ENCODE data around the gene SLC1A4.
"Not testable (repeated sequence)": the region's sequence is repeated elsewhere in the genome, so short reads cannot be mapped to it uniquely, and the experiment has no call there.

DNA sequence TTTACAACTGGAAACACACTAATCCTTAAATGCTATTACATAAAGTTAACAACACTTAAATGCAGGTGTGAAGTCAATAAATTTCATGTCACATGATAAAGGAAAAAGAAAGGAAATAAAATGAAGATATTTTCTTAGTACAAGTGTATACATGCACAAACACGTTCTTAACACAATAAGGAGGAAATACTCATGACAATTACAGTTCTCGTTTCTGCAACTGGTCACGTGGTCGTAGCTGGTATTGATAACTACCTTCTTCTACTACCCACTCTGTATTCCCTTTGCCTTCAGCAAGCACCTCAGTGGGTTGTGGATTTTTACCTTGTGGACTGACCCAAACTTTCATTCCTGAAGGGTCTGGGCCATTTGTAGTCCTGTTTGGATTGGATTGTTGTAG, 26.1 kb upstream of the SLC1A4 start:
- TF ChIP-seq, protein P1, sequence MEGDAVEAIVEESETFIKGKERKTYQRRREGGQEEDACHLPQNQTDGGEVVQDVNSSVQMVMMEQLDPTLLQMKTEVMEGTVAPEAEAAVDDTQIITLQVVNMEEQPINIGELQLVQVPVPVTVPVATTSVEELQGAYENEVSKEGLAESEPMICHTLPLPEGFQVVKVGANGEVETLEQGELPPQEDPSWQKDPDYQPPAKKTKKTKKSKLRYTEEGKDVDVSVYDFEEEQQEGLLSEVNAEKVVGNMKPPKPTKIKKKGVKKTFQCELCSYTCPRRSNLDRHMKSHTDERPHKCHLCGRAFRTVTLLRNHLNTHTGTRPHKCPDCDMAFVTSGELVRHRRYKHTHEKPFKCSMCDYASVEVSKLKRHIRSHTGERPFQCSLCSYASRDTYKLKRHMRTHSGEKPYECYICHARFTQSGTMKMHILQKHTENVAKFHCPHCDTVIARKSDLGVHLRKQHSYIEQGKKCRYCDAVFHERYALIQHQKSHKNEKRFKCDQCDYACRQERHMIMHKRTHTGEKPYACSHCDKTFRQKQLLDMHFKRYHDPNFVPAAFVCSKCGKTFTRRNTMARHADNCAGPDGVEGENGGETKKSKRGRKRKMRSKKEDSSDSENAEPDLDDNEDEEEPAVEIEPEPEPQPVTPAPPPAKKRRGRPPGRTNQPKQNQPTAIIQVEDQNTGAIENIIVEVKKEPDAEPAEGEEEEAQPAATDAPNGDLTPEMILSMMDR (IDR thresholded peaks at IDR 0.05): not testable (repeated sequence)
- not testable (repeated sequence) for TF ChIP-seq POLR2A (IDR thresholded peaks at IDR 0.05)

All from adrenal gland (tissue), 5 donors.